PC-3 (cell line): Measurements from ENCODE around the gene SMAD7.

Experiments
- CTCF ChIP-seq: fragments of 300-600 bp; sonication (generic); conservative IDR thresholded peaks from 2 replicates; pipeline ENCODE4 v1.5.1; 2017; ENCODE audit warnings: antibody characterized with exemption, low read depth, mild to moderate bottlenecking, low read length
- EZH2 ChIP-seq: fragments of 300-600 bp; sonication (generic); IDR thresholded peaks from one replicate; pipeline ENCODE4 v1.6.1; 2017; ENCODE audit warnings: antibody characterized with exemption, mild to moderate bottlenecking, low read length; ENCODE audit not compliant: unreplicated experiment

- TF ChIP-seq EZH2: no peak
- no peak for TF ChIP-seq CTCF
Observed at GRCh38 chr18:48994926-48995835, 44.4 kb upstream of the SMAD7 start.
